A172 (cell line): ENCODE data around the gene DNAAF6. TPM values are rescaled to one million over a fixed set of nuclear protein-coding genes. Genes with fewer than 3 reads are reported as not detected.

Source experiments
- DNase-seq: peaks from one replicate; pipeline ENCODE4 v3.0.0-alpha.2; 2015; ENCODE audit warnings: low spot score
- total RNA-seq: library from RNA; depleted of rRNA; stranded (reverse); fragments of >200 nt; shearing (Covaris generic); gene quantifications from 2 replicates; pipeline ENCODE4 v1.2.3, GENCODE V29; 2014; rRNA removed

The DNAAF6 gene
- total RNA-seq, 1 experiment from 2014 or later: not detected

DNA sequence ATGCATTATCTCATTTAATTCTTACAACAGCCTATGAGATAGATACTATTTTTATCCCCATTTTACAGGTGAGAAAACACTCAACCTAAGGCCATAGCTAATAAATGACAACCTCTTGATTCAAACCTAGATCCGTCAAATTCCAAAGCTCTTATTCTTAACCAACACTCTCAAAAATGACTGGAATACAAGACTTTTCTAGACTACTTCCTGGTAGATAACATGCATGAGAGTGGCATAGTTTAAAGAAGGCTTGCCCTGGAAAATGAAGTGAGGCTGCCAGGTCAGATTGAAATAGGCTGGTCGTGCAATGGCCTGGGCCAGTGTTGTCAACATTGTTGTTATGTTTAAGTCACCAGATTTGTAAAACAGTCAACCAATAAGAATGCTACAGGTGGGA lies 86.6 kb downstream of the DNAAF6 start:
- DNase-seq: no peak

Other genes starting within 250 kb of the DNAAF6 start
- gene MORC4, start 206.4 kb upstream of the DNAAF6 start, total RNA-seq: 7.3 and 9.5 TPM in 2 replicates
- 4.8 and 11.4 TPM in 2 replicates for gene RBM41, start 87.8 kb upstream of the DNAAF6 start, total RNA-seq
- gene NUP62CL, start 178 bp upstream of the DNAAF6 start, total RNA-seq: 1.4 and 3.8 TPM in 2 replicates
- gene FRMPD3, start 243.0 kb downstream of the DNAAF6 start, total RNA-seq: 0.03 TPM in 1 of 2 replicates, not detected in the other